ENCODE measurements around the gene SRCAP. TPM values are rescaled to one million over a fixed set of nuclear protein-coding genes. Genes with fewer than 3 reads are reported as not detected.

The SRCAP gene
- total and polyA plus RNA-seq, 9 donors = 7.9 to 28.3 (median 21.2) TPM

DNA sequence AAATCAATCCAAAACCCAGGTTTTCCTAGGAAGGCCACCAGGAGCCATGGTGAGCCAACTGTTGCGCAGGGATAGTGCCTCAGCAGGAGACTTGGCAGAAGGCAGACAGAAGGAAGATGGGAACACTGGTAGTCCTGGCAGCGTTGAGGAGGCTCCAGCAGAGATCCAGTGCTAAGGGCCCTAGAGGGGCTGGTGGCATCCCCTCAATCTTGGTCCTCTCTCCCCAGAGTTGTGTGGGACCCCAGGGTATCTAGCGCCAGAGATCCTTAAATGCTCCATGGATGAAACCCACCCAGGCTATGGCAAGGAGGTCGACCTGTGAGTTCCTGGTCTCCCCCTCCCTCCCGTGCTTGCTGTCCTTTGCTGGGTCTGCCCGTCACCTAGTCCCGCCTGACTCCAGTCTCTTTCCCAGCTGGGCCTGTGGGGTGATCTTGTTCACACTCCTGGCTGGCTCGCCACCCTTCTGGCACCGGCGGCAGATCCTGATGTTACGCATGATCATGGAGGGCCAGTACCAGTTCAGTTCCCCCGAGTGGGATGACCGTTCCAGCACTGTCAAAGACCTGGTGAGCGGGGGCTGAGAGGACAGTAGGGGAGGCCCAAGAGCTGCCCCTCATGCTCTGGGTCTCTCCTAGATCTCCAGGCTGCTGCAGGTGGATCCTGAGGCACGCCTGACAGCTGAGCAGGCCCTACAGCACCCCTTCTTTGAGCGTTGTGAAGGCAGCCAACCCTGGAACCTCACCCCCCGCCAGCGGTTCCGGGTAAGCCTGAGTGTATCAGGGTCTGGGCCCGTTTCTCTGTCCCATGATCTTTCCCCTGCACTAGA is 57.2 kb downstream of the SRCAP start:
- Histone ChIP-seq H3K27me3 (ENCODE audit: control insufficient read depth, insufficient read depth, low read length) (no peaks in the 10 kb centered on the region), H3K36me3 (ENCODE audit: control insufficient read depth, insufficient read depth, low read length) (peaks cover 49% of the 10 kb centered on the region)
- WGBS (ENCODE audit: insufficient coverage) = 93% methylated on average over 20 of the region's 20 CpGs

DNA sequence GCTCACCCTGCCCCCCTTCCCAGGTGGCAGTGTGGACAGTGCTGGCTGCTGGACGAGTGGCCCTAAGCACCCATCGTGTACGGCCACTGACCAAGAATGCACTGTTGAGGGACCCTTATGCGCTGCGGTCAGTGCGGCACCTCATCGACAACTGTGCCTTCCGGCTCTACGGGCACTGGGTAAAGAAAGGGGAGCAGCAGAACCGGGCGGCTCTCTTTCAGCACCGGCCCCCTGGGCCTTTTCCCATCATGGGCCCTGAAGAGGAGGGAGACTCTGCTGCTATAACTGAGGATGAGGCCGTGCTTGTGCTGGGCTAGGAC is 57.8 kb downstream of the SRCAP start:
- Histone ChIP-seq H3K27me3 (ENCODE audit: control insufficient read depth, insufficient read depth, low read length) (no peaks in the 10 kb centered on the region), H3K36me3 (ENCODE audit: control insufficient read depth, insufficient read depth, low read length) (peaks cover 45% of the 10 kb centered on the region), H3K9me3 (replicated peaks; ENCODE audit: control insufficient read depth, low read depth, low read length) (no peaks in the 10 kb centered on the region), H3K4me1 (ENCODE audit: control insufficient read depth, insufficient read depth, low read length) (peaks cover 9% of the 10 kb centered on the region), H3K27ac (ENCODE audit: low read length) (no peak overlapping the region), H3K4me3 (ENCODE audit: low read length) (no peak overlapping the region)
- WGBS (ENCODE audit: insufficient coverage) = 96% methylated on average over 9 of the region's 13 CpGs
- no peak for DNase-seq

More for the DNA sequence above, 57.2 kb downstream of the SRCAP start:
- Histone ChIP-seq H3K9me3 (replicated peaks; ENCODE audit: control insufficient read depth, low read depth, low read length) (no peaks in the 10 kb centered on the region), H3K4me1 (ENCODE audit: control insufficient read depth, insufficient read depth, low read length) (peaks cover 6% of the 10 kb centered on the region), H3K27ac (ENCODE audit: low read length) (no peak overlapping the region), H3K4me3 (ENCODE audit: low read length) (no peak overlapping the region)
- DNase-seq = no peak

DNA sequence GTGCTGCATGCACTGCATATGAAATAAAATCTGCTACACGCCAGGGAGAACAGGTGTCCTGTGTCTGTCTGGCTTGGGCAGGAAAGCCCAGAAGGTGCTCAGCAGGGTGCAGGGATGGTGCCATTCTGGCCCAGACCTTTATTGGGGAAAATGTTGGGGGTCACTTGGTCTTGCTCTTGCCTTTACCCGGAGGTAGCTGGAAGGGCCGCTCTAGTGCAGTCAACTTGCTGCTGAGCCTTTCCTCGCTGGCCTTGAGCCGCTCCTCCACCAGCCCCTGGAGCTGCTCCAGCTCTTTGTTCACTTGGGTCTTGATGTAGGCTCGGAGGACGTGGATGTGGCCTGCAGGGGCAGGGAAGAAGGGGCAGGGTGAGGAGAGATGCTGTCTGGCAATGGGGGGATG is 58.3 kb downstream of the SRCAP start:
- DNase-seq = no peak
- WGBS (ENCODE audit: insufficient coverage) = 88% methylated on average over 5 of the region's 7 CpGs
- peaks cover 9% of the 10 kb centered on the region for H3K4me1 ChIP-seq (ENCODE audit: control insufficient read depth, insufficient read depth, low read length)
- H3K4me3 ChIP-seq (ENCODE audit: low read length) = no peak overlapping the region
- H3K27ac ChIP-seq (ENCODE audit: low read length) = no peak overlapping the region
- H3K36me3 ChIP-seq (ENCODE audit: control insufficient read depth, insufficient read depth, low read length) = peaks cover 45% of the 10 kb centered on the region
- no peaks in the 10 kb centered on the region for H3K9me3 ChIP-seq (replicated peaks; ENCODE audit: control insufficient read depth, low read depth, low read length)
- no peaks in the 10 kb centered on the region for H3K27me3 ChIP-seq (ENCODE audit: control insufficient read depth, insufficient read depth, low read length)

DNA sequence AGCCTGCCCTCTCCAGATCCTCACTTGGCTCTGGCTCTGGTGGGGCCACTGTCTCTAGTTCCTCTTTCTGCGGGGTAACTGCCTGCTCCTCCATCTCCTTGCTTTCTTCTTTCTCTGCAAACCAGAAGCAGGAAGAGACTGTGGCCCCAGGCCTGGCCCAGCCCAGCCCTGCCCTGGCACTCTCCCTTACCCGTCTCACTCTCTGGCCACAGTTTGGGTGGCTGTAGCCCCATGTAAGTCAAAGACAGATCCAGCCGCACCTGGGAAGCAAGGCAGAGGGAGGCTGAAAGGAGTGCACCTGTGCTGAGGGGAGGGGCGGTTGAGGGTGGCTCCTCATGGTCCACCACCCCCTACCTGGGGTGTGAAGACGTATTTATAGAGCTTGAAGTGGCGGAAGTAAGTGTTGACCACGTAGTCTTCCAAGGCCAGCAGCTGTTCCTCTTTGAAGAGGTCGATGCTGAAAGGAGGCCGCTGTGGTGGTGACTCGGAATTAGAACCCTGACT is 60.1 kb downstream of the SRCAP start:
- peaks cover 18% of the 10 kb centered on the region for H3K4me1 ChIP-seq (ENCODE audit: control insufficient read depth, insufficient read depth, low read length)
- no peak overlapping the region for H3K4me3 ChIP-seq (ENCODE audit: low read length)
- no peak for DNase-seq
- 84% methylated on average over 4 of the region's 10 CpGs for WGBS (ENCODE audit: insufficient coverage)
- H3K36me3 ChIP-seq (ENCODE audit: control insufficient read depth, insufficient read depth, low read length) = peaks cover 43% of the 10 kb centered on the region
- no peaks in the 10 kb centered on the region for H3K9me3 ChIP-seq (replicated peaks; ENCODE audit: control insufficient read depth, low read depth, low read length)
- H3K27ac ChIP-seq (ENCODE audit: low read length) = no peak overlapping the region
- H3K27me3 ChIP-seq (ENCODE audit: control insufficient read depth, insufficient read depth, low read length) = no peaks in the 10 kb centered on the region

DNA sequence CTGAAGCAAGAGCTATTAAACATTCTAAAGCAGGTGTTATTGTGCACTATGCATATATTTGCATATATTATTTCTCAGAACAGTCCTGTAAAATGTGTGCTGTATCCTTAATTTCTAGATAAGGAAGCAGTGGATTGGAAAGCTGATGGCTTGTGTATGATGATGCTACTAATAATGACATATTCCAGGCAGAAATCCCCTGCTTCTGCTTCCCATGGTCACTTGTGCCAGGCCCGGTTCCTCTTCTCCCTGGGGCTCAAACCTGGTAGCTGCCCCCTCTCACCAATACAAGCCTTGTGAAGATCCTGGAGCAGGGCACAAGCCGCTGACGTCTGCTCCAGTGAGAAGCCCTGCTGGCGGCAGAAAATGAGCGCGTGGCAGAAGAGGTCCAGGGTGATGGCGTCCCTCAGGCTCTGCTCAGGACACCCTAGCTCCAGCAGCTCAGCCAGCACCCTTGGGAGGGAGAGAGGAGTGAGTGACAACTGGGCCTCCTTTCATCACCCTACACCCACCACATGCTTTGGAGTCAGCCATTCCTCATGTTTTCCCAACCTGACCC is 61.1 kb downstream of the SRCAP start:
- Histone ChIP-seq H3K9me3 (replicated peaks; ENCODE audit: control insufficient read depth, low read depth, low read length) (no peaks in the 10 kb centered on the region), H3K36me3 (ENCODE audit: control insufficient read depth, insufficient read depth, low read length) (peaks cover 44% of the 10 kb centered on the region), H3K27ac (ENCODE audit: low read length) (no peak overlapping the region), H3K27me3 (ENCODE audit: control insufficient read depth, insufficient read depth, low read length) (no peaks in the 10 kb centered on the region), H3K4me3 (ENCODE audit: low read length) (no peak overlapping the region), H3K4me1 (ENCODE audit: control insufficient read depth, insufficient read depth, low read length) (peaks cover 18% of the 10 kb centered on the region)
- no CpG with 5 or more reads among the region's 7 CpGs for WGBS (ENCODE audit: insufficient coverage)
- DNase-seq = no peak

DNA sequence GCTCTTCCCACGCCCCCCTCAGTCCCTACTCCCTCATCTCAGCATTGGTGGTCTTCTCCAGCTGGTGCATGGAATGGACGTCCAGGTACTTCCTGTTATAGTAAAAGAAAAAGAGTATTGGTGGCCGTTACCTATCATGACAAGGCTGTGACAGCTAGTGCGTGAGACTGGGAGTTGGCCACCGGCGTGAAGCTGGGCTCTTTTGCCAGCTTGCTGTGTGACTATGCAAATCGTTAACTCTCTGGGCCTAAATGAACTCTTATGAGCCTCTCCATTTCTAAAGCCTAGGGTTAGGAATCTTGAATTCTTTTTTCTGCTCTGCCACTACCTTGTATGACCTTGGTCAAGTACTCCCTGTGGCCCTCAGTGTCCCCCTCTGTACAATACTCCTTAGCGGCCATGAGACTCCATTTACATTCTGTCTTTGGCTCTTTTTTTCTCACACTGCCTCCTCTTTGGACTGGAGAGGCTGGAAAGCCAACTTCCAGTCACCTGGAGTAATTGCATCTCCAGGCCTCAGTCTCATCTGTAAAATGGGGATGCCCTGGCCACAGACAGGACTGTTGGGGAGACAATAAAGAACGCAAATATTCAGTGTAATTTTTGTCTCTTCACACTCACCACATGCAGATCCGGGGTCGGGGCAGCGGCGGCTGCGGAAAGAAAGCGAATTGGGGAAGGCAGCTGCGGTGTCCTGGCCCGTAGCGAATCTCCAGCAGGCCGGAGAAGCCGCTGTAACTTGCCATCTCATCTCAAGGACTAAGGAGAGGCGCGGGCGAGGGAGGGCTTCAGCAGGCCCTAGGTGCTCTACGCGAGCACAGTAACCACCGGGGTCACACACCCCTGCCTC is 61.8 kb downstream of the SRCAP start:
- Histone ChIP-seq H3K27ac (ENCODE audit: low read length) (no peak overlapping the region), H3K4me3 (ENCODE audit: low read length) (peak overlapping the region; percentile 90), H3K36me3 (ENCODE audit: control insufficient read depth, insufficient read depth, low read length) (peaks cover 50% of the 10 kb centered on the region), H3K27me3 (ENCODE audit: control insufficient read depth, insufficient read depth, low read length) (no peaks in the 10 kb centered on the region), H3K9me3 (replicated peaks; ENCODE audit: control insufficient read depth, low read depth, low read length) (no peaks in the 10 kb centered on the region), H3K4me1 (ENCODE audit: control insufficient read depth, insufficient read depth, low read length) (peaks cover 18% of the 10 kb centered on the region)
- WGBS (ENCODE audit: insufficient coverage) = 21% methylated on average over 20 of the region's 26 CpGs
- DNase-seq = no peak

DNA sequence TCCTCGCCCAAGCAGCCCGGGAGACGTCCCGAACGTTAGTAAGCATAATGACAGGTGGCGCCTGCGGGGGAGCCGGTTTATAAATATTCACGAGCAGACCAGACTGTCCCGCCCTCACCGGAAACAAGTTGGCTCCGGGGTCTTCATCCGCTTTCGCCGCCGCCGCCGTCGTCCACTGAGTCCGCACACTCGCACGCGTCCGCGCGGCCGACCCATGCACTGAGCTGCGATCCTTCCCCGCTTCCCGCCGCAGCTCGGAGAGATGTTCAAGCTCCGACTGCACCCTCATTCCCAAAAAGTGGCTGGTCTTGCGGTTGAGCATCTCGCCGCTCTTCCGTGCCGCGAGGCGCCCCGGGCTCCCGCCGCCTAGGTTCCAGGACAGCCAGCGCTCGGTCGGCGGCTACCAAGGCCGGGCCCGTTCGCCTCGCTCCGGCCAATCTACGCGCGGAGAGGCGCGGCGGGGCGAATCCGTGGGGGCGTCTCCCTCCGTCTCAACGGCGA is 62.5 kb downstream of the SRCAP start:
- peak overlapping the region; percentile 67 for H3K27ac ChIP-seq (ENCODE audit: low read length)
- 0% methylated on average over 64 of the region's 64 CpGs for WGBS (ENCODE audit: insufficient coverage)
- peak; percentile 54 for DNase-seq
- H3K36me3 ChIP-seq (ENCODE audit: control insufficient read depth, insufficient read depth, low read length) = peaks cover 50% of the 10 kb centered on the region
- H3K4me1 ChIP-seq (ENCODE audit: control insufficient read depth, insufficient read depth, low read length) = peaks cover 18% of the 10 kb centered on the region
- H3K9me3 ChIP-seq (replicated peaks; ENCODE audit: control insufficient read depth, low read depth, low read length) = no peaks in the 10 kb centered on the region
- peak overlapping the region; percentile 90 for H3K4me3 ChIP-seq (ENCODE audit: low read length)
- no peaks in the 10 kb centered on the region for H3K27me3 ChIP-seq (ENCODE audit: control insufficient read depth, insufficient read depth, low read length)

DNA sequence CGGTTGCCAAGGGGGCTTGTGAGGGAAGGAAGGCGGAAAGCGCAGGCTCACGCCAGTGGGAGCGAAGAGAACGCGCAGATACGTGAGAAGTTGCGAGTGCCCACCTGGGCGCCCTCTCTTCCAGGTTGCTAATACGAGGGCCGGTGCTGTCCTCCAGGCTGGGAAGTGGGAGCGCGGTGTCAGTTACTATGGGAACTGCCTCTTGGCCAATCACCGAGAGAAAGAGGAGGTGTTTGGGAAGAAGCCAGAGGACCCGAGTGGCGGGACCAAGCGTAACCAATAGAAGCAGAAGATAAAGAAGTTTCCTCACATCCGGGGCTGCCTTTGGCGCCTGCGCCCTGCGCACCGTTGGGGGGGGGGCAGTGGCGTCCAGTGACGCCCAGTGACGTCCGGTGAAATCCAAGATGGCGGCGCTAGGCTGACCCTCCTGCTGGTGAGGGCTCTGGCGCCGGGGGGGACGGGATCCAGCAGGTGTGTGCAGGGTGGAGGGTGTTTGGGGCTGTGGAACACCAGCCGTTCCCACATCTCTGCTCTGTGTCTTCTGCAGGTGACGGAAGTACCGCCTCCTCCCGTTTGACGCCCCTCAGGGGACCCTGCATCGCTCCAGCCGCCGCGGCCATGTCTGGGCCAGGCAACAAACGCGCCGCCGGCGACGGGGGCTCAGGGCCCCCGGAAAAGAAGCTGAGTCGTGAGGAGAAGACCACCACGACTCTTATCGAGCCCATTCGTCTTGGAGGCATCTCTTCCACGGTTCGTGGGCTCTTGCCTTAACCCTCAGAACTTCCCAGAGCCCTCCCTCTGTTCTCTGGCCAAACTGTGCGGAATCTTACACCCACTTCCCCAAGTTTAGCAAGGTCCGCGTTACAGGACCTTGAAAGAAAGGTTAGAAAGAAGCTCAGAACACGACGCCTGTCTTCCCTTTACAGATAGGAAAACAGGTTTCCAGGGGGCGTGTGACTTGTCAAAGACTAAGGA is 63.2 kb downstream of the SRCAP start, which contains the start of the genes CFAP119 and RNF40:
Gene CFAP119 (minus strand): TSS at position 135 of the 975 bp plus-strand sequence. CDS start 314 bp downstream, outside the sequence.
Gene RNF40 (plus strand): TSS at position 395 of the 975 bp plus-strand sequence. CDS start 224 bp downstream, at position 619.
- H3K4me3 ChIP-seq (ENCODE audit: low read length) = peak within 1 kb of the TSS; percentile 90
- under 1% methylated on average over 41 of the region's 60 CpGs for WGBS (ENCODE audit: insufficient coverage)
- H3K27ac ChIP-seq (ENCODE audit: low read length) = peak within 1 kb of the TSS; percentile 94
- no peaks in the 10 kb centered on the region for H3K9me3 ChIP-seq (replicated peaks; ENCODE audit: control insufficient read depth, low read depth, low read length)
- no peaks in the 10 kb centered on the region for H3K27me3 ChIP-seq (ENCODE audit: control insufficient read depth, insufficient read depth, low read length)
- peaks cover 18% of the 10 kb centered on the region for H3K4me1 ChIP-seq (ENCODE audit: control insufficient read depth, insufficient read depth, low read length)
- H3K36me3 ChIP-seq (ENCODE audit: control insufficient read depth, insufficient read depth, low read length) = peaks cover 50% of the 10 kb centered on the region
- DNase-seq = peak; percentile 99
